IPS-15b (cell line): ENCODE results near the gene LRRC10B.

Experiments
- H3K27me3 ChIP-seq: one replicate; pipeline ENCODE4 v1.6.1; 2013; ENCODE audit warnings: low read length; ENCODE audit not compliant: control insufficient read depth, insufficient read depth
- H3K36me3 ChIP-seq: one replicate; pipeline ENCODE4 v1.6.1; 2013; ENCODE audit warnings: low read length; ENCODE audit not compliant: control insufficient read depth, insufficient read depth
- H3K4me1 ChIP-seq: one replicate; pipeline ENCODE4 v1.6.1; 2013; ENCODE audit warnings: mild to moderate bottlenecking, low read length; ENCODE audit not compliant: control insufficient read depth, insufficient read depth
- H3K4me3 ChIP-seq: one replicate; pipeline ENCODE4 v1.5.1; 2013; ENCODE audit warnings: low read depth, low read length
- H3K9ac ChIP-seq: one replicate; pipeline ENCODE4 v1.6.1; 2013; ENCODE audit warnings: low read depth, mild to moderate bottlenecking, low read length
- H3K9me3 ChIP-seq: one replicate; pipeline ENCODE4 v1.6.1; 2013; ENCODE audit warnings: mild to moderate bottlenecking, low read length; ENCODE audit not compliant: control insufficient read depth, insufficient read depth

Gene LRRC10B

DNA sequence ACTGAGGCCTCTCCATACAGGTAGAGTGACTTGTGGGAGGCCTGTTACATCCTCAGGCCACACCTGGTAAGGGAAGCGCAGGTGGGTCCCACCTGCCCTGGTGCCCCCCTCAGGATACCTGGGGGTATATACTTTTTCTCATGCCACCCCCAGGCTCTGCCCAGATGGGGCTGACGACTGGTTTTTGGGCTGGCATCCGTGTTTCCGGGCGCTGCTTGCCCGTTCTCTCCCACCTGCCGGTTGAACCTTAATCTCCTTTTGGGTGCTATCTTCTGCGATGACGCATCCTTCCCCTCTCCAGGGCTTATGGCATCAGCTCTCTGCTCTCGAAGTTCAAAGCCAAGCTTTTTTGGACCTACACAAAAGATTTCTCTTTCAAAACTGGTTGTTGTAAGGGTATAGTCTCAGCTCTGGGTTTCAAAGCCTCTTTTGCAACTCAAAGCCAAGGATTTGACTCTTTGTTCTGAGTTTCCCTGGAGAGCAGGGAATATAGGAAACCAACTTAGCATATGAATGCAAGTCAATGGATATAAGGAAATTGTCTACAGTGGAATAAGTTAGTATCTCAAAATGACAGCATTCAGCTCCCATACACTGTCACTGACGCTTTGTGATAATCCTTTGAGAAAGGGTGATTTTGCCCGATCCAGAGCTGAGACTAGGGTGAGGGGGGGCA is 8.6 kb upstream of the LRRC10B start:
- H3K4me3 ChIP-seq = peak overlapping the region; percentile 30
- H3K9me3 ChIP-seq = no peaks in the 10 kb centered on the region
- H3K9ac ChIP-seq = no peak overlapping the region
- peaks cover 7% of the 10 kb centered on the region for H3K27me3 ChIP-seq
- peaks cover 12% of the 10 kb centered on the region for H3K4me1 ChIP-seq
- H3K36me3 ChIP-seq = no peaks in the 10 kb centered on the region

DNA sequence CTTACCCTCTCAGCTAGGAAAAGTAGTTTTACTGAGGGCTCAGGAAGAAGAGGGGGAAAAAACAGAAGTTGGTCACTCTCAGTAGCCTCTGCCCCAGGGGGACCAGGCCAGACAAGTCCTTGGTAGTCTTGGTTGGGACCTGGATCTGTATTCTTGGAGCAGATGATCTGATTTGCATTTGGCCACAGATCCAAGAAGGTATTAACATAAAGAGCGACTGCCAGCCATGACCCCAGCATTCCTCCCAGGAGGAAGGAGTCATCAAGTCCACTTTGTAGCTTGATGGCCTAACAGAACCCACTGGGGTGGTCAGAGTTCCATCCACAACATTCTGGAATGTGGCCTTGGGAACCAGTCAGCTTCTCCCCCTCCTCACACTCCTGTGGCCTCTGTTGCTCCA is 6.0 kb upstream of the LRRC10B start:
- Histone ChIP-seq H3K27me3 (peaks cover 27% of the 10 kb centered on the region), H3K36me3 (no peaks in the 10 kb centered on the region), H3K4me3 (no peak overlapping the region), H3K9me3 (no peaks in the 10 kb centered on the region), H3K4me1 (peaks cover 14% of the 10 kb centered on the region), H3K9ac (no peak overlapping the region)

DNA sequence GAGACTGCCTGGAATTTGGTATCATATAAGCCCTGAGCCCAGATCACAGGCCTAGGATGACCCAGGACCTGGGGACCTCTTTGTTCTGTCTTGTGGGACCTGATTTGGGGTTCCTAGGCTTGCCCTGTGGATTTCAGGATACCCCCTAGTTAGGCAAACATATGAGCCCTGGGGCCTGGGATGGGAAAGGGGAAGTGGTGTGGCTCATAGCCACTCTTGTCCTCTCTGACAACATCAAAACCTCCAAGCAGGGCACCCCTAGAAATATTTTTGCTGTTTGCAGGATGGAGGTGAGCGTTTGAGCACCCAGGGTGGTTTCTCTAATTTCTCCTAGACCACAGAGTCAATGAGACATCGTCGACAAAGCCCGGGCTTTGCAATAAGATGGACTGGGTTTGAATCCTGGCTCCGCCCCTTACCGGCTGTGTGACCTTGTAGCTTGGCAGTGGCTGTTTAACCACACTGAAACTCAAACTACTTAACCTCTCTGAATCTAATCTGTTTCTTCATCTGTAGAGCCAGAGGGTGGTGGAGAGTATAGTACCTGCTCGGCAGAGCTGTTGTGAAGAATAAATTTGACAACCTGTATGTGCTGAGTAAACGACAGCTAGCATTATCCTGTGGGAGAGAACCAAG is 5.3 kb upstream of the LRRC10B start:
- Histone ChIP-seq H3K27me3 (peaks cover 33% of the 10 kb centered on the region), H3K9me3 (no peaks in the 10 kb centered on the region), H3K4me1 (peaks cover 19% of the 10 kb centered on the region), H3K36me3 (no peaks in the 10 kb centered on the region), H3K9ac (no peak overlapping the region), H3K4me3 (no peak overlapping the region)

DNA sequence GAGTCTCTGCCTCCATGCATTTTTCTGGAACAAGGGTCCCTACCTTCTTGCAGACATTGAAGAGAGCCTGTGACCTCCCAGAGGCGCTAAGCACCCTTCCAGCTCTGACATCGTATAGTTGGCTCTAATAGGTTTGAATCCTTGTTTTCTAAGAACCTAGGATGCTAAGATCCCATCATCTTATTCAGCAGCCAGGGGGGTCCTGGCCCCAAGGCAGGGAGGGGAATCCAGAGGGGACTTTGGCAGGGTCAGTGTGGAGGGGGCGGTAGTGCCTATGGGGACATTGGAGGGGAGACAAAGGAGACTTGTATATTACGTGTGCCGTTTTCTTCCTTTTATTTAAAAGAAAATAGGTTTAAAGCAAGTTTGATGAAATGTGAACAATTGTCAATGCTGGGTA is 3.4 kb upstream of the LRRC10B start:
- no peak overlapping the region for H3K9ac ChIP-seq
- no peaks in the 10 kb centered on the region for H3K36me3 ChIP-seq
- no peaks in the 10 kb centered on the region for H3K9me3 ChIP-seq
- H3K4me1 ChIP-seq = peaks cover 14% of the 10 kb centered on the region
- peaks cover 39% of the 10 kb centered on the region for H3K27me3 ChIP-seq
- H3K4me3 ChIP-seq = no peak overlapping the region

DNA sequence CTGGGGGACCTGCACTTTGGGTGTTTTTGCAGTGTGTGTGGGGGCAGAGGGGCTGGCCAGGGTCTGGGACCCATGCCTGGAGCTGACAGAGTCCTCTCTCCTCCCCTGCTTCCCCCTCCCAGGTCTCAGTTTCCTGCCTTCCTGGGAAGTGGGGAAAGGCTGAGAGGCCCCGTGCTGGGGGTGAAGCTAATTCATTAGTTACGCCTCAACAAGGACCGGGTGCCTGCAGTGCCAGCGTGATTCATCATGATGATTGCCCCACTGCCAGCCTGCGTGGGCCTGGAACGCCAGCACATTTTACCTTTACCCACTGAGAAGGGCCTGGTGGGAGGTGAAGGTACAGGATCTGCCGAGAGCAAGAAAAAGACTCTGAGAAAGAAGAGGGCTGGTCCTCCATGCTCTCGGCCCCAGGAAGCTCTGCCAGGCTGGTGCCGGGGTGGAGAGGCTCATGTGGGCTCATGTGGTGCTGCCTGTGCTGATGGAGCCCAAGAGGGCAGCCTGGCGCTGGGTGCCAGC is 2.9 kb upstream of the LRRC10B start:
- no peak overlapping the region for H3K4me3 ChIP-seq
- H3K9me3 ChIP-seq = no peaks in the 10 kb centered on the region
- peaks cover 14% of the 10 kb centered on the region for H3K4me1 ChIP-seq
- no peaks in the 10 kb centered on the region for H3K36me3 ChIP-seq
- peaks cover 45% of the 10 kb centered on the region for H3K27me3 ChIP-seq
- no peak overlapping the region for H3K9ac ChIP-seq

DNA sequence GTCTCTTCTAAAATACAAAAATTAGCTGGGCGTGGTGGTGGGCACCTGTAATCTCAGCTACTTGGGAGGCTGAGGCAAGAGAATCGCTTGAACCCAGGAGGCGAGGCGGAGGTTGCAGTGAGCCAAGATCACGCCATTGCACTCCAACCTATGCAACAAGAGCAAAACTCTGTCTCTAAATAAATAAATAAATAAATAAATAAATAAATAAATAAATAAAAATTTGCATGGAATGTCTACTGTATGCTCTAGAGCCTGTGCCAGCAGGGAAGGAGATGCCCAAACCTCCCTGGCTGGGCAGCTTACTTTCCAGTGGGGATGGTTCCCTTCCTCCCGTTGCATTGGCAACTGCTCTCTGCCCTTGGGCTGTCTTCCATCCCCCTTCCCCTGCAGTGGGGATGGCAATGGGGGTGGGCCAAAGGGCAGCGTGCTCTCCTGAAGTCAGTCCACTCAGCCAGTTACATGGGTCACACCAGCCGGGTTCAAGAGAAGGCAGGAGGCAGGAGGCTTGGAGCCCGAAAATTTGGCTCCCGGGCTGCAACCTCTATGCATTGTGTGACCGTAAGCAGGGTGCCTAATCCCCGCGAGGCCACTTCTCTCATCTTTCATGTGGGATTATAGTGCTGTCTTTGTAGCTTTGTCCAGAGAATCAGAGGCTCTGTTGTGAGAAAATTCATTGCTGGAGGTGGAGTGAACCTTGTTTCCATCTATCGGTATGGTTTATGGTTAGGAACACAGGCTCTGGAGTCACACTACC is 1.4 kb upstream of the LRRC10B start:
- Histone ChIP-seq H3K9ac (no peak overlapping the region), H3K27me3 (peaks cover 52% of the 10 kb centered on the region)

DNA sequence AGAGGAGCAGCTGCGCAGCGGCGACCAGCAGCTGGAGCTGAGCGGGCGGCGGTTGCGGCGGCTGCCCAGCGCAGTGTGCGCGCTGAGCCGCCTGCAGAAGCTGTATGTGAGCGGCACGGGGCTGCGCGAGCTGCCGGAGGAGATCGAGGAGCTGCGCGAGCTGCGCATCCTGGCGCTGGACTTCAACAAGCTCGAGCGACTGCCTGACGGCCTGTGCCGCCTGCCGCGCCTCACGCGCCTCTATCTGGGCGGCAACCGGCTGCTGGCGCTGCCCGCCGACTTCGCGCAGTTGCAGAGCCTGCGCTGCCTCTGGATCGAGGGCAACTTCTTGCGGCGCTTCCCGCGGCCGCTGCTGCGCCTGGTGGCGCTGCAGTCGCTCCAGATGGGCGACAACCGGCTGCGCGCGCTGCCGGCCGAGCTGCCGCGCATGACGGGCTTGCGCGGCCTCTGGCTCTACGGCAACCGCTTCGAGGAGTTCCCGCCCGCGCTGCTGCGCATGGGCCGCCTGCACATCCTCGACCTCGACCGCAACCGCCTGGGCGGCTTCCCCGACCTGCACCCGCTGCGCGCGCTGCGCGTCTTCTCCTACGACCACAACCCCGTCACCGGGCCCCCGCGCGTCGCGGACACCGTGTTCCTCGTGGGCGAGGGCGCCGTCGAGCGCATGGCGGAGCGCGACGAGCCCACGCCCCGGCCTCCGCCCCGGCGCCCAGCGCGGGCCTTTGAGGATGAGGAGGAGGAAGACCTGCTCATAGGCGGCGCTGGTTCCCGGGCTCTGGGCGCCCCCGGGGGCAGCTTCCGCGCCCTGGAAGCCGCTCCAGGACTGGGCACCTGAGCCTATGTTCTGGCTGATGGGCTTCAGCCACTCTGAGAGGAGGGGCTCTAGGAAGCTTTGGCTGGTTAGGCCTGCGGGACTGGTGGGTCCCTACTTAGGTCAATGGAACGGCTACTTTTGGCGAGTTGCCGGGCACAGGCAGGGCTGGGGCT is 787 bp downstream of the LRRC10B start:
- H3K4me3 ChIP-seq = peak overlapping the region; percentile 49
- H3K9me3 ChIP-seq = no peaks in the 10 kb centered on the region
- H3K27me3 ChIP-seq = peaks cover 52% of the 10 kb centered on the region
- H3K36me3 ChIP-seq = no peaks in the 10 kb centered on the region
- peaks cover 10% of the 10 kb centered on the region for H3K4me1 ChIP-seq
- H3K9ac ChIP-seq = no peak overlapping the region

More for the DNA sequence above, 1.4 kb upstream of the LRRC10B start:
- Histone ChIP-seq H3K9me3 (no peaks in the 10 kb centered on the region), H3K4me3 (peak overlapping the region; percentile 60), H3K36me3 (no peaks in the 10 kb centered on the region), H3K4me1 (peaks cover 14% of the 10 kb centered on the region)

DNA sequence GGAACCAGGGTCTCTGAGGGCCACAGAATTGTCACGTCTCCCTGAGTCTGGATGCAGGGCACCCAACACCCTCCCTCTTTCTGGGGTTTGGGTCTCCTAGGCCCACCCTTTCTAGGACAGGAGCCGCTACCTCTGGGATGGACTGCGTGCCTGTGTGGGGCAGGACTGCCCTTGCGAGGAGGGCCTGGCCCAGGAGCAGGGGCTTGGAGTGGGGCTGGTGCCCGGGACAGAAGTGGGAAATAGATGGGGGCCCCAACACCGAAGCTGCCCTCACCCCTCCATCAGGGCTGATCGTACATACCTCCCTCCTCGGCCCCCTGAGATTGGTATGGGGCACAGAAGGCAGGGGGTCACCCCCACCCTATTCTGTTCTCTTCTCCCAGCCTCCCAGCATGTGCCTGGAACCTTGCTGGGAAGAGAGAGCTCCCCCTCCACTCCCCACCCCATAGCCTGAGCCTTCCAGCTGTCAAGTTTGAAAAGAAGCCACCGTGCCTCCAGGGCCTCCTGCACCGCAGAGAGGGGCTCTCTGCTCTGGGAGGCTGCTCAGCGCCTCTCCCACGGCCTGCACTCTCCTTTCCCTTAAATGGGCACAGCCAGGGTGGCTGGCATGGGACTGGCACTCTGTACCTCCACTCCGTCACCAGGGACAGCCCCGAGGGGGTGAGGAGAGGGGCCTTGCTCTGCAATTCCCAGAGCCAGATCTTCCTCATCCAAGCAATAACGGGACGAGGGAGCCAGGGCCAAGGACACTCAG is 1.8 kb downstream of the LRRC10B start:
- H3K9me3 ChIP-seq = no peaks in the 10 kb centered on the region
- peaks cover 10% of the 10 kb centered on the region for H3K4me1 ChIP-seq
- no peaks in the 10 kb centered on the region for H3K36me3 ChIP-seq
- no peak overlapping the region for H3K9ac ChIP-seq
- H3K27me3 ChIP-seq = peaks cover 47% of the 10 kb centered on the region
- peak overlapping the region; percentile 49 for H3K4me3 ChIP-seq

DNA sequence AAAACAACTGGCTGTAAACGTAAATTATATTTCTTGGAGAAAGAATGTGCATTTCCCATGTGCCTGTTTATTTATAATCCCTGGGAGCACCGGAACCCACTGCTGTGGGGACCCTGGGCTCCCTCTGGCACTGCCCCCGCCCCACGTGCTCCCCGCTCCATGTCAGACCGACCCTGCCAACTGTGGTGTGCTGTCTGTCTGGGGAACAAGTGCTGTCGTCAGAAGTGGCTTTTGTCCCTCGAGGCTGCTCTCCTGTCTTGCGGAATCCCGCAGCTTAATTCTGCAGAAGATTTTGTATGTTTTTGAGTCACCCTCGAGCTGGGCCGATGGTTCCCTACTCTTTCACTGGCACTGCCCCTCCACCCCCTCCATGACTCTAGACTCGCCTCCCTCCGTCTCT is 2.4 kb downstream of the LRRC10B start:
- no peak overlapping the region for H3K4me3 ChIP-seq
- H3K4me1 ChIP-seq = peaks cover 10% of the 10 kb centered on the region
- H3K9me3 ChIP-seq = no peaks in the 10 kb centered on the region
- no peaks in the 10 kb centered on the region for H3K36me3 ChIP-seq
- H3K9ac ChIP-seq = no peak overlapping the region
- H3K27me3 ChIP-seq = peaks cover 45% of the 10 kb centered on the region

DNA sequence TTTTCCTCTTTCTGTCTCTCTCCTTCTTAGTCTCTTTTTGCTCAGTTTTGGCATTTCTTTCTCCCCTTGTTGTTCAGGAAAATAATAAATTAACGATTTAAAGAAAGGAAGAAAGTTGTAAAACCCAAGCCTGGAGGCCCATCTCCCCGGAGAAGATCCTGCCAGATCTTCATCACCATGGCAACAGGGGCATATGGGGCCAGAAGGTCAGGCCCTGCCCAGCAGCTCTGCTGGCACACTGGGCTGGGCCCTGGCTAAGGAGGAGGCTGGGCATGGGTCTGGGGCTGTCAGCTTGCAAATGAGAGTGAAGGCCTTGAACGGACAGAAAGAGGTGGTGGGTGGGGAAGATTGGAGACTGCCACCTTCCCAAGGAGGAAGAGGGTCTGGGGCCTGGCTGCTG is 2.8 kb downstream of the LRRC10B start:
- Histone ChIP-seq H3K4me1 (peaks cover 10% of the 10 kb centered on the region), H3K9me3 (no peaks in the 10 kb centered on the region), H3K4me3 (no peak overlapping the region), H3K36me3 (no peaks in the 10 kb centered on the region), H3K27me3 (peaks cover 40% of the 10 kb centered on the region), H3K9ac (no peak overlapping the region)
